H9 (cell line): ENCODE data around the gene ABCG4. TPM values are rescaled to one million over a fixed set of nuclear protein-coding genes. Genes with fewer than 3 reads are reported as not detected.

ENCODE experiments used
- DNase-seq: peaks from one replicate; pipeline ENCODE4 v3.0.0-alpha.2; 2017
- H2AFZ ChIP-seq: one replicate; pipeline ENCODE4 v1.6.1; 2013; ENCODE audit warnings: mild to moderate bottlenecking, low read length, control low read depth, moderate library complexity
- H2AK5ac ChIP-seq: 2 replicates; pipeline ENCODE4 v1.6.1; 2013; ENCODE audit warnings: low read length, control low read depth, mixed read lengths; ENCODE audit not compliant: insufficient read length
- H2BK120ac ChIP-seq: one replicate; pipeline ENCODE4 v1.6.1; 2013; ENCODE audit warnings: low read depth, mild to moderate bottlenecking, low read length, control low read depth, inconsistent platforms; ENCODE audit not compliant: poor library complexity, severe bottlenecking
- H2BK12ac ChIP-seq: 2 replicates; pipeline ENCODE4 v1.6.1; 2013; ENCODE audit warnings: low read length, control low read depth, mixed read lengths, low read depth; ENCODE audit not compliant: insufficient read length
- H2BK15ac ChIP-seq: 2 replicates; pipeline ENCODE4 v1.6.1; 2013; ENCODE audit warnings: low read depth, low read length, control low read depth
- H2BK20ac ChIP-seq: one replicate; pipeline ENCODE4 v1.6.1; 2013; ENCODE audit warnings: low read depth, mild to moderate bottlenecking, low read length, control low read depth, inconsistent platforms; ENCODE audit not compliant: poor library complexity, severe bottlenecking
- H2BK5ac ChIP-seq: 2 replicates; pipeline ENCODE4 v1.6.1; 2013; ENCODE audit warnings: low read length, control low read depth, mixed read lengths; ENCODE audit not compliant: insufficient read length
- H3K14ac ChIP-seq: 2 replicates; pipeline ENCODE4 v1.6.1; 2013; ENCODE audit warnings: low read length, control low read depth; ENCODE audit not compliant: insufficient read depth
- H3K18ac ChIP-seq: 2 replicates; pipeline ENCODE4 v1.6.1; 2013; ENCODE audit warnings: low read depth, mild to moderate bottlenecking, mixed read lengths, low read length, control low read depth; ENCODE audit not compliant: insufficient read length
- H3K23ac ChIP-seq: 2 replicates; pipeline ENCODE4 v1.6.1; 2013; ENCODE audit warnings: low read length, control low read depth, mixed read lengths, low read depth; ENCODE audit not compliant: insufficient read length
- H3K23me2 ChIP-seq: 2 replicates; pipeline ENCODE4 v1.6.1; 2013; ENCODE audit warnings: low read depth, mild to moderate bottlenecking, mixed read lengths, low read length, control low read depth; ENCODE audit not compliant: insufficient read length, poor library complexity, severe bottlenecking
- H3K27ac ChIP-seq: 2 replicates; pipeline ENCODE4 v1.5.1; 2013; ENCODE audit warnings: low read length, control low read depth, mixed read lengths, low read depth; ENCODE audit not compliant: insufficient read length
- H3K27me3 ChIP-seq: 2 replicates; pipeline ENCODE4 v1.6.1; 2013; ENCODE audit warnings: low read length, control low read depth, inconsistent platforms; ENCODE audit not compliant: insufficient read depth
- H3K4ac ChIP-seq: 2 replicates; pipeline ENCODE4 v1.6.1; 2013; ENCODE audit warnings: low read depth, mild to moderate bottlenecking, control low read depth, inconsistent platforms, low read length, moderate library complexity
- H3K4me1 ChIP-seq: 2 replicates; pipeline ENCODE4 v1.6.1; 2013; ENCODE audit warnings: low read length, control low read depth, inconsistent platforms; ENCODE audit not compliant: insufficient read depth
- H3K4me2 ChIP-seq: 2 replicates; pipeline ENCODE4 v1.6.1; 2013; ENCODE audit warnings: low read length, control low read depth, mixed read lengths; ENCODE audit not compliant: insufficient read length, insufficient read depth
- H3K56ac ChIP-seq: 2 replicates; pipeline ENCODE4 v1.6.1; 2013; ENCODE audit warnings: low read depth, mild to moderate bottlenecking, mixed read lengths, low read length, control low read depth; ENCODE audit not compliant: insufficient read length
- H3K79me1 ChIP-seq: 2 replicates; pipeline ENCODE4 v1.6.1; 2013; ENCODE audit warnings: low read depth, mild to moderate bottlenecking, moderate library complexity, low read length, control low read depth, inconsistent platforms; ENCODE audit not compliant: insufficient read depth, poor library complexity, severe bottlenecking
- H3K79me2 ChIP-seq: 2 replicates; pipeline ENCODE4 v1.6.1; 2013; ENCODE audit warnings: low read length, control low read depth, inconsistent platforms; ENCODE audit not compliant: insufficient read depth
- H3K9ac ChIP-seq: 2 replicates; pipeline ENCODE4 v1.6.1; 2013; ENCODE audit warnings: low read length, control low read depth, mixed read lengths; ENCODE audit not compliant: insufficient read length; ENCODE audit errors: extremely low read depth
- H3K9me3 ChIP-seq: one replicate; pipeline ENCODE4 v1.6.1; 2013; ENCODE audit warnings: low read depth, low read length, inconsistent platforms; ENCODE audit not compliant: control insufficient read depth
- H3T11ph ChIP-seq: one replicate; pipeline ENCODE4 v1.6.1; 2013; ENCODE audit warnings: mild to moderate bottlenecking, low read length, control low read depth, inconsistent platforms
- H4K20me1 ChIP-seq: one replicate; pipeline ENCODE4 v1.6.1; 2013; ENCODE audit not compliant: control insufficient read depth, insufficient read length, insufficient read depth
- H4K5ac ChIP-seq: 2 replicates; pipeline ENCODE4 v1.6.1; 2013; ENCODE audit warnings: low read depth, mild to moderate bottlenecking, mixed read lengths, low read length, control low read depth; ENCODE audit not compliant: insufficient read length
- H4K8ac ChIP-seq: replicated peaks from 2 replicates; pipeline ENCODE4 v1.6.1; 2013; ENCODE audit warnings: low read length, control low read depth, mixed read lengths, low read depth; ENCODE audit not compliant: insufficient read length
- H4K91ac ChIP-seq: 2 replicates; pipeline ENCODE4 v1.6.1; 2013; ENCODE audit warnings: low read depth, mild to moderate bottlenecking, moderate library complexity, mixed read lengths, low read length, control low read depth; ENCODE audit not compliant: insufficient read length
- H3K27ac Mint-ChIP-seq, 3 experiments: 2 replicates in 2 of 3; 3 replicates in 1 of 3; pipeline ENCODE4 v1.8.0; 2020 to 2021; ENCODE audit warnings: mixed read lengths in 3 of 3, mild to moderate bottlenecking in 1 of 3, moderate library complexity in 1 of 3
- H3K27me3 Mint-ChIP-seq: 2 replicates; pipeline ENCODE4 v1.8.0; 2021; ENCODE audit warnings: low read depth, mild to moderate bottlenecking, moderate library complexity, mixed read lengths
- H3K36me3 Mint-ChIP-seq, 3 experiments: 2 replicates in 2 of 3; 3 replicates in 1 of 3; pipeline ENCODE4 v1.8.0; 2020 to 2021; ENCODE audit warnings: low read depth in 3 of 3, mixed read lengths in 3 of 3; ENCODE audit not compliant: insufficient read depth in 1 of 3
- H3K4me1 Mint-ChIP-seq, 2 experiments: 2 replicates each; pipeline ENCODE4 v1.8.0; 2020; ENCODE audit warnings: mixed read lengths in 2 of 2
- H3K4me3 Mint-ChIP-seq, 2 experiments: 2 replicates in 1 of 2; 3 replicates in 1 of 2; pipeline ENCODE4 v1.8.0; 2020 to 2021; ENCODE audit warnings: mild to moderate bottlenecking in 2 of 2, mixed read lengths in 2 of 2, moderate library complexity in 1 of 2
- H3K9me3 Mint-ChIP-seq, 2 experiments: 2 replicates in 1 of 2; 3 replicates in 1 of 2; pipeline ENCODE4 v1.8.0; 2020; ENCODE audit warnings: mild to moderate bottlenecking in 2 of 2, mixed read lengths in 2 of 2, moderate library complexity in 1 of 2
- CTCF ChIP-seq: fragments of 200-600 bp; sonication (generic); conservative IDR thresholded peaks from 3 replicates; pipeline ENCODE4 v1.8.0; 2021; ENCODE audit warnings: antibody characterized with exemption, mild to moderate bottlenecking
- WGBS: extraction: QIAGEN DNeasy Blood & Tissue Kit; methylation state at CpG from one replicate; pipeline ENCODE4 v1.1.7; 2013; ENCODE audit warnings: missing lambda C conversion rate, low lambda C conversion rate, mixed read lengths; ENCODE audit not compliant: insufficient read length; ENCODE audit errors: extremely low coverage; 5-methylcytosine and 5-hydroxymethylcytosine counted together
- total RNA-seq: library from RNA; stranded (reverse); gene quantifications from 2 replicates; pipeline ENCODE4 v1.2.1, GENCODE V29; 2021

ABCG4 gene
- total RNA-seq, 1 experiment from 2014 or later = 1.2 TPM

DNA sequence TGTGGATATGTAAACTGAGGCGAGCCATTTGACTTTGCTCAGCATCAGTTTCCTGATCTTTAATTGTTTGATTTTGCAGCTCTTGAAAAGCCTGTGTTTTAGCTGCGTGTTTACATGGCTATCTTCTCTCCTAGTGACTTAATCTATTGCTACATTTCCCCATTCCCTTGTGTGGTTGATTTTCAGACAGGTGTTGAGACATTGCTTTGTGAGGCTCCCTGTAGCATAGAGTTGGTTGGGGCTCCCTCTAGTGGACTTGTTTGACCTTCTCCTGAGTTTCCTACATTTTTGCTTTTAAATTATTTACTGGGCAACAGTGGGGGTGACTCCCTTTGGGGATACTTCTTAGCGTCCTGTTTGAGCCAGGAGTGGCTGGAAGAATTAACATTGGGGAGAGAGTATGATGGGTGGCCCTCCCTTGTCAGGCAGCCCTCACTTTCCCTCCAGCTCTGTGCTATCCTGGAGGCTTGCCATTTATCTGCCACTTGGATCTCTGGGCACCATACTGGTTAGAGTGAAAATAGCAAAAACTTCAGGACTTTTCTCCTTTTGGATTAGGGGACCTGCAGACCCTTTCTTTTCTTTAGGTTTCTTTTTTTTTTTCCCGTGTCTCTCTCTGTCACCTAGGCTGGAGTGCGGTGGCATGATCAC is 48.1 kb downstream of the ABCG4 start:
- H3K4ac ChIP-seq = no peak overlapping the region
- no peak overlapping the region for H3K14ac ChIP-seq
- no peak overlapping the region; a peak in 2 of 7 replicates for H3K27ac Mint-ChIP-seq
- H2AK5ac ChIP-seq = no peak overlapping the region
- H2BK15ac ChIP-seq = no peak overlapping the region
- no peak overlapping the region for H3K4me2 ChIP-seq
- no peak overlapping the region for H4K8ac ChIP-seq
- no peaks in the 10 kb centered on the region for H3K79me1 ChIP-seq
- H2BK12ac ChIP-seq = no peak overlapping the region
- no peak overlapping the region for H3K56ac ChIP-seq
- H3K9ac ChIP-seq = no peak overlapping the region
- DNase-seq = peak; percentile 73
- H3K79me2 ChIP-seq = no peaks in the 10 kb centered on the region
- no peak overlapping the region for H4K91ac ChIP-seq
- no peaks in the 10 kb centered on the region for H3K23me2 ChIP-seq
- H3K27me3 Mint-ChIP-seq = no peaks in the 10 kb centered on the region; the same call in 1 of the 2 replicates
- H3K27ac ChIP-seq = no peak overlapping the region
- H3K27me3 ChIP-seq = no peaks in the 10 kb centered on the region
- H4K5ac ChIP-seq = no peak overlapping the region
- peaks cover 21 to 34% of the 10 kb centered on the region in 2 experiments for H3K4me1 Mint-ChIP-seq
- H4K20me1 ChIP-seq = no peaks in the 10 kb centered on the region
- no peaks in the 10 kb centered on the region; a peak in 1 of 5 replicates for H3K9me3 Mint-ChIP-seq
- H3K18ac ChIP-seq = peak overlapping the region; percentile 60
- no peak overlapping the region for H3K4me3 Mint-ChIP-seq
- H3K23ac ChIP-seq = no peak overlapping the region
- no peaks in the 10 kb centered on the region for H3K9me3 ChIP-seq
- no peak overlapping the region for H2BK20ac ChIP-seq
- H2BK5ac ChIP-seq = no peak overlapping the region
- H3T11ph ChIP-seq = no peak overlapping the region
- WGBS = no CpG with 5 or more reads among the region's 5 CpGs
- H3K36me3 Mint-ChIP-seq = no peaks in the 10 kb centered on the region
- TF ChIP-seq CTCF = peak; percentile 90
- H2BK120ac ChIP-seq = no peak overlapping the region
- no peak overlapping the region for H2AFZ ChIP-seq
- H3K4me1 ChIP-seq = peaks cover 2% of the 10 kb centered on the region; the same call in 1 of the 2 replicates
